B cell (primary cell): ENCODE data around the gene SLTM. TPM values are rescaled to one million over a fixed set of nuclear protein-coding genes. Genes with fewer than 3 reads are reported as not detected.
"Not testable (repeated sequence)": the region's sequence is repeated elsewhere in the genome, so short reads cannot be mapped to it uniquely, and the experiment has no call there.

Experiments used
- ATAC-seq: fragments of 200-7000 bp; cut with Tn5 transposase; one replicate; pipeline ENCODE4 v1.10.0; 2021; ENCODE audit warnings: low read depth, mild to moderate bottlenecking, moderate number of reproducible peaks, moderate library complexity
- CTCF ChIA-PET: fragments of 350-600 bp; sonication (Branson Sonifier 250); formaldehyde crosslinking; loops from one replicate; lab custom pipeline; 2021; ENCODE audit warnings: antibody characterized with exemption, inconsistent platforms; lab: Charles Lee
- POLR2A ChIA-PET: fragments of 350-600 bp; sonication (Branson Sonifier 250); formaldehyde crosslinking; loops from one replicate; lab custom pipeline; 2021; ENCODE audit warnings: antibody characterized with exemption; lab: Charles Lee
- DNase-seq: peaks from one replicate; pipeline ENCODE4 v3.0.0; 2013
- H2AFZ ChIP-seq: 2 replicates; pipeline ENCODE4 v1.6.1; 2012; ENCODE audit warnings: mild to moderate bottlenecking, low read depth, low read length; ENCODE audit not compliant: insufficient read depth, poor library complexity, severe bottlenecking
- H3K27ac ChIP-seq, 2 donors: 1 replicate in 1 of 2; 2 replicates in 1 of 2; pipeline ENCODE4 v1.5.1; 2012 to 2013; ENCODE audit warnings: low read length in 2 of 2, mild to moderate bottlenecking in 2 of 2, moderate library complexity in 1 of 2
- H3K27me3 ChIP-seq, 4 experiments: fragments of 200-600 bp in 1 of 4; sonication (generic) in 1 of 4; replicated peaks in 1 of 4; 1 replicate in 2 of 4; 2 replicates in 2 of 4; pipeline versions ENCODE4 v1.6.1 to v1.7.0; 2013 to 2016; ENCODE audit warnings: low read length in 3 of 4, mild to moderate bottlenecking in 2 of 4, mixed read lengths in 1 of 4, moderate library complexity in 1 of 4; ENCODE audit not compliant: insufficient read depth in 4 of 4, control insufficient read depth in 3 of 4; ENCODE audit errors: control extremely low read depth in 1 of 4
- H3K36me3 ChIP-seq, 2 experiments: replicated peaks in 1 of 2; 1 replicate in 1 of 2; 2 replicates in 1 of 2; pipeline versions ENCODE4 v1.6.1 to v1.7.1; 2013; ENCODE audit warnings: low read length in 1 of 2; ENCODE audit not compliant: insufficient read depth in 2 of 2, control insufficient read depth in 1 of 2; ENCODE audit errors: control extremely low read depth in 1 of 2, extremely low read depth in 1 of 2
- H3K4me1 ChIP-seq, 2 donors: fragments of 200-600 bp in 1 of 2; sonication (generic) in 1 of 2; 1 replicate in 1 of 2; 2 replicates in 1 of 2; pipeline versions ENCODE4 v1.5.1 to v1.6.1; 2013 to 2017; ENCODE audit warnings: low read length in 2 of 2; ENCODE audit not compliant: control insufficient read depth in 2 of 2, insufficient read depth in 2 of 2
- H3K4me2 ChIP-seq: replicated peaks from 2 replicates; pipeline ENCODE3; 2012; ENCODE audit warnings: mild to moderate bottlenecking, low read depth, low read length; ENCODE audit not compliant: poor library complexity, severe bottlenecking
- H3K4me3 ChIP-seq, 5 experiments: fragments of 200-600 bp in 1 of 5; sonication (generic) in 1 of 5; 1 replicate in 3 of 5; 2 replicates in 2 of 5; pipeline versions ENCODE4 v1.5.1 to v1.7.0; 2011 to 2016; ENCODE audit warnings: low read length in 4 of 5, mild to moderate bottlenecking in 4 of 5, low read depth in 2 of 5, control low read depth in 1 of 5, moderate library complexity in 1 of 5; ENCODE audit not compliant: insufficient read depth in 1 of 5; ENCODE audit errors: control extremely low read depth in 1 of 5, extremely low read depth in 1 of 5
- H3K79me2 ChIP-seq: fragments of 200-600 bp; sonication (generic); one replicate; pipeline ENCODE4 v1.6.0; 2016; ENCODE audit warnings: low read length; ENCODE audit not compliant: control insufficient read depth, insufficient read depth
- H3K9ac ChIP-seq: fragments of 200-600 bp; sonication (generic); 2 replicates; pipeline ENCODE4 v1.6.1; 2017; ENCODE audit warnings: mild to moderate bottlenecking, low read length, moderate library complexity
- H3K9me3 ChIP-seq, 3 donors: one replicate each; pipeline versions ENCODE4 v1.6.1 to v1.7.1; 2013; ENCODE audit warnings: low read length in 2 of 3; ENCODE audit not compliant: control insufficient read depth in 2 of 3, insufficient read depth in 1 of 3; ENCODE audit errors: control extremely low read depth in 1 of 3
- H4K20me1 ChIP-seq: 2 replicates; pipeline ENCODE4 v1.6.0; 2012; ENCODE audit warnings: mild to moderate bottlenecking, low read length; ENCODE audit not compliant: insufficient read depth, control insufficient read depth, poor library complexity, severe bottlenecking
- H3K27ac Mint-ChIP-seq: one replicate; pipeline ENCODE4 v1.8.0; 2021; ENCODE audit warnings: mixed read lengths
- H3K27me3 Mint-ChIP-seq: one replicate; pipeline ENCODE4 v1.8.0; 2021; ENCODE audit warnings: mixed read lengths
- H3K4me1 Mint-ChIP-seq: one replicate; pipeline ENCODE4 v1.8.0; 2021; ENCODE audit warnings: mixed read lengths
- H3K4me3 Mint-ChIP-seq: one replicate; pipeline ENCODE4 v1.8.0; 2021; ENCODE audit warnings: mixed read lengths
- H3K9me3 Mint-ChIP-seq: one replicate; pipeline ENCODE4 v1.8.0; 2022; ENCODE audit warnings: mixed read lengths; ENCODE audit not compliant: insufficient read depth
- EZH2 ChIP-seq: IDR thresholded peaks from 2 replicates; pipeline ENCODE4 v1.6.1; 2012; ENCODE audit warnings: borderline replicate concordance, low read depth, mild to moderate bottlenecking, moderate library complexity, low read length; ENCODE audit not compliant: insufficient read depth, poor library complexity, severe bottlenecking
- WGBS: methylation state at CpG from one replicate; pipeline ENCODE4 v1.1.5; 2013; ENCODE audit warnings: missing lambda C conversion rate; ENCODE audit not compliant: insufficient coverage; 5-methylcytosine and 5-hydroxymethylcytosine counted together
- intact Hi-C: fragments of 100-400 bp; cut with micrococcal nuclease; formaldehyde crosslinking; loops from one replicate; pipeline ENCODE4 v1.10.0; 2022
- polyA plus RNA-seq: library from polyadenylated mRNA; depleted of rRNA; stranded (reverse); fragments of >200 nt; gene quantifications from 2 replicates; pipeline ENCODE4 v1.2.3, GENCODE V29; 2012
- total RNA-seq, 2 donors: library from RNA; stranded (reverse); fragments of 120-200 nt in 1 of 2; gene quantifications; 1 replicate in 1 of 2; 2 replicates in 1 of 2; pipeline versions ENCODE4 v1.2.3 to v1.2.4, GENCODE V29; 2013 to 2022
- TF ChIP-seq, protein P1 (sequence below): fragments of 200-600 bp; IDR thresholded peaks from one replicate; pipeline ENCODE4 v1.8.0; 2022; ENCODE audit warnings: antibody characterized with exemption, mild to moderate bottlenecking

Gene SLTM
- total and polyA plus RNA-seq, 2 donors (not counting 1 experiment from before 2014, with no cell fraction given): 83.2 to 183 TPM

DNA sequence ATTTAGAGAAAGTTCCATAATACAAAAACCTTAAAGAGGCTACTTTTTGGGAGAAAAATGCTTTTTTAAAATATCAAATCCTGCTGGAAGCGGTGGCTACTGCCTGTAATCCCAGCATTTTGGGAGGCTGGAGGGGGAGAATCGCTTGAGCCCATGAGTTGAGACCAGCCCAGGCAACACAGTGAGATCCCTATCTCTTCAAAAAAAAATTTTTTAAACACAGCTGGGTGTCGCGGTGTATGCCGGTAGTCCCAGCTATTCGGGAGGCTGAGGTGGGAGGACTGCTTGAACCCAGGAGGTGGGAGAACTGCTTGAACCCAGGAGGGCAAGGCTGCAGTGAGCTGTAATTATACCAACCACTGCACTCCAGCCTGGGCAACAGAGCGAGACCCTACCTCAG lies 14.2 kb downstream of the SLTM start:
- Histone ChIP-seq H4K20me1 (peaks cover 45% of the 10 kb centered on the region), H3K9me3 (no peaks in the 10 kb centered on the region), H2AFZ (no peak overlapping the region), H3K27ac (no peak overlapping the region), H3K9ac (no peak overlapping the region), H3K79me2 (peaks cover 76% of the 10 kb centered on the region), H3K4me3 (no peak overlapping the region), H3K4me1 (peaks cover 0 to under 1% of the 10 kb centered on the region in 2 donors), H3K36me3 (peaks cover 9 to 50% of the 10 kb centered on the region in 2 experiments), H3K27me3 (no peaks in the 10 kb centered on the region), H3K4me2 (no peak overlapping the region)
- intact Hi-C loops: no loop called here
- 100% methylated on average over 1 of the region's 7 CpGs for WGBS
- no peaks in the 10 kb centered on the region for H3K27me3 Mint-ChIP-seq
- no peak for TF ChIP-seq EZH2
- TF ChIP-seq, protein P1, sequence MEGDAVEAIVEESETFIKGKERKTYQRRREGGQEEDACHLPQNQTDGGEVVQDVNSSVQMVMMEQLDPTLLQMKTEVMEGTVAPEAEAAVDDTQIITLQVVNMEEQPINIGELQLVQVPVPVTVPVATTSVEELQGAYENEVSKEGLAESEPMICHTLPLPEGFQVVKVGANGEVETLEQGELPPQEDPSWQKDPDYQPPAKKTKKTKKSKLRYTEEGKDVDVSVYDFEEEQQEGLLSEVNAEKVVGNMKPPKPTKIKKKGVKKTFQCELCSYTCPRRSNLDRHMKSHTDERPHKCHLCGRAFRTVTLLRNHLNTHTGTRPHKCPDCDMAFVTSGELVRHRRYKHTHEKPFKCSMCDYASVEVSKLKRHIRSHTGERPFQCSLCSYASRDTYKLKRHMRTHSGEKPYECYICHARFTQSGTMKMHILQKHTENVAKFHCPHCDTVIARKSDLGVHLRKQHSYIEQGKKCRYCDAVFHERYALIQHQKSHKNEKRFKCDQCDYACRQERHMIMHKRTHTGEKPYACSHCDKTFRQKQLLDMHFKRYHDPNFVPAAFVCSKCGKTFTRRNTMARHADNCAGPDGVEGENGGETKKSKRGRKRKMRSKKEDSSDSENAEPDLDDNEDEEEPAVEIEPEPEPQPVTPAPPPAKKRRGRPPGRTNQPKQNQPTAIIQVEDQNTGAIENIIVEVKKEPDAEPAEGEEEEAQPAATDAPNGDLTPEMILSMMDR: no peak
- no peak overlapping the region for H3K27ac Mint-ChIP-seq
- DNase-seq (no peak), ATAC-seq (no peak)
- H3K4me3 Mint-ChIP-seq: no peak overlapping the region
- H3K4me1 Mint-ChIP-seq: peaks cover 23% of the 10 kb centered on the region
- CTCF ChIA-PET: no interaction called here
- no peaks in the 10 kb centered on the region for H3K9me3 Mint-ChIP-seq
- POLR2A ChIA-PET: no interaction called here

DNA sequence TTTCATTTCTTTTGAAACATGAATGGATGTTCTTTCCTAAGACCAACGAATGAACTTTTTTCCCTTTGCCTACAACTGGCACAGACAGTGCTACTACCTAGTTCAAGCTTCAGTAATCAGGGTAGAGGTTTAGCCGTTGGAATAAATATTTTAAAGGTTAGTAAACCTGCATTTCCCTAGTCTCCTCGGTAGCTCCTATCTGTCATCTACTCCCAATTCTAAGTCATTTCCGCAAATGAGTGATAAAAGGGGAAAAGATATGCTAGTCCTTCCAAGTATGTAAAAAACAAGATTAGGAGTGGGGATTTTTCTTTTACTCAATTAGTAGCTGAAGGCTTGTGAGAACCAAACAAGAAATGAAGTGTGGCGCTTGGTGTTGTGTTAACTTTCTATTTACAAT lies 15.2 kb downstream of the SLTM start:
- H3K36me3 ChIP-seq: peaks cover 11 to 50% of the 10 kb centered on the region in 2 experiments
- no peak overlapping the region for H3K4me3 ChIP-seq
- H3K27ac ChIP-seq: no peak overlapping the region
- no peak overlapping the region for H3K4me2 ChIP-seq
- no peak for TF ChIP-seq EZH2
- TF ChIP-seq, protein P1: no peak
- Mint-ChIP-seq H3K27ac (no peak overlapping the region), H3K27me3 (no peaks in the 10 kb centered on the region), H3K9me3 (no peaks in the 10 kb centered on the region), H3K4me1 (peaks cover 16% of the 10 kb centered on the region), H3K4me3 (no peak overlapping the region)
- no peaks in the 10 kb centered on the region for H3K9me3 ChIP-seq
- ATAC-seq (no peak), DNase-seq (no peak)
- peaks cover 44% of the 10 kb centered on the region for H4K20me1 ChIP-seq
- peaks cover 67% of the 10 kb centered on the region for H3K79me2 ChIP-seq
- no CpG with 5 or more reads among the region's 5 CpGs for WGBS
- H2AFZ ChIP-seq: no peak overlapping the region
- ChIA-PET POLR2A (no interaction called here), CTCF (no interaction called here)
- intact Hi-C loops: no loop called here
- H3K4me1 ChIP-seq: no peaks in the 10 kb centered on the region
- H3K27me3 ChIP-seq: no peaks in the 10 kb centered on the region
- H3K9ac ChIP-seq: no peak overlapping the region

DNA sequence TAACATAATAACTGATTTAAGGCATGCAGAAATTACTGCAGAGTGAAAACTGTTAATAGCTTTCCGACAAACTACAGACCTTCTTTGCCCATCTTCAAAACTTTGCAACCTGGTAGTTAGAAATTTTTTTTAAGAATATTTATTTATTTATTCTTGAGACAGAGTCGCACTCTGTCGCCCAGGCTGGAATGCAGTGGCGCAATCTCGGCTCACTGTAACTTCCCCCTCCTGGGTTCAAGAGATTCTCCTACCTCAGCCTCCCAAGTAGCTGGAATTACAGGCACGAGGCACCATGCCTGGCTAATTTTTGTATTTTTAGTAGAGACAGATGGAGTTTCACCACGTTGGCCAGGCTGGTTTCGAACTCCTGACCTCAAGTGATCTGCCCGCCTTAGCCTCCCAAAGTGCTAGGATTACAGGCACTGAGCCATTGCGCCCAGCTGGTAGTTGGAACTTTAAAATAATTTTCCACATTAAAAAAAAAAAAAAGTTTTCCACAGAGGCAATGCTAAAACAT lies 15.8 kb downstream of the SLTM start:
- H3K27ac ChIP-seq, H3K9me3 ChIP-seq, H3K4me1 ChIP-seq, H3K27me3 ChIP-seq, H3K9me3 Mint-ChIP-seq, intact Hi-C loops, H3K4me3 ChIP-seq, H2AFZ ChIP-seq, ATAC-seq, POLR2A ChIA-PET, H3K4me3 Mint-ChIP-seq, H3K4me2 ChIP-seq, H3K9ac ChIP-seq, H3K27me3 Mint-ChIP-seq, DNase-seq, H3K27ac Mint-ChIP-seq, CTCF ChIA-PET: not testable (repeated sequence)
- peaks cover 11 to 50% of the 10 kb centered on the region in 2 experiments for H3K36me3 ChIP-seq
- peaks cover 39% of the 10 kb centered on the region for H4K20me1 ChIP-seq
- H3K4me1 Mint-ChIP-seq: peaks cover 16% of the 10 kb centered on the region
- WGBS: 100% methylated on average over 3 of the region's 10 CpGs
- peaks cover 64% of the 10 kb centered on the region for H3K79me2 ChIP-seq
